Fibroblast of peridontal ligament (primary cell): ENCODE measurements around the gene RICTOR.
A peak's percentile ranks its signal among the peaks of the same experiment; 100 is the strongest.

ENCODE experiments used
- DNase-seq: peaks from one replicate; pipeline ENCODE4 v3.0.0-alpha.2; 2010; ENCODE audit errors: extremely low read depth

The RICTOR gene

GRCh38 chr5:39100301-39100850 lies 26.2 kb upstream of the RICTOR start:
- no peak for DNase-seq

DNA sequence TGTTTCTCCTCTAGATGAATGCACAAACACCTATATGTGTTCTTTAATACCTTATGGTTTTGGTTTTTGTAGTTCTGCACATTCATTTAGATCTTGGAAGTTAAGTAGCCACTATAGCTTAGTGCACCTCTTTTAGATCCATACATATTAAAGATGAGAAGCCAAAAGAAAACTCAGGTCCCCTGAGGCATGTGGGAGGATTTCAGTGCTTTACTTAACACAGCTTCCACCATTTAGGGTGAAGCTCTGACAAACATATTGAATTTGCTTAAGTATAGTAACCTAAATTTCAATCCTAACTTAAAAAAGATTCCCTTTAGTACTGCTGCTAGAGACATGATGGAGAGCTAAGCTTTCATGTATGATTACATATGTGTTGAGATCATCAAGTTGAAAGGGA lies 25.6 kb upstream of the RICTOR start:
- DNase-seq = no peak

DNA sequence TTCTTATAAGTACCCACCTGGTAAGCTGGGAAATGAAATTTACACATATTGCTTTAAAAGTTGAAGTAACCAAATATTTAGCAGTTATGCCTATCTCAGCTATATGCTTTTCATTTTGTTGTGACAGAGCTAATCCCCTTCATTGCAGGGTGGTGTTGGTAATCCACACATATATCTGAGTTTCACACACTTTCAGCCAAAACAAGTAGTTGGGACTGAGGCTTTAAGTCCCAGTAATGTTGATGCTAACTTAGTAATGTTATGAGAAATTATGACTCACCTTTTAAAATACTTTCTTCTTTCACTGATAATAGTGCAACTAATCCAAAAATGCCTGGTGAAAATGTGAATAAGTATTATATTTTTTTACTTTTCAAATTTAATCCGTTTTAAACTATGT lies 19.2 kb upstream of the RICTOR start:
- no peak for DNase-seq

GRCh38 chr5:39092581-39093351 lies 18.6 kb upstream of the RICTOR start:
- DNase-seq = no peak

DNA sequence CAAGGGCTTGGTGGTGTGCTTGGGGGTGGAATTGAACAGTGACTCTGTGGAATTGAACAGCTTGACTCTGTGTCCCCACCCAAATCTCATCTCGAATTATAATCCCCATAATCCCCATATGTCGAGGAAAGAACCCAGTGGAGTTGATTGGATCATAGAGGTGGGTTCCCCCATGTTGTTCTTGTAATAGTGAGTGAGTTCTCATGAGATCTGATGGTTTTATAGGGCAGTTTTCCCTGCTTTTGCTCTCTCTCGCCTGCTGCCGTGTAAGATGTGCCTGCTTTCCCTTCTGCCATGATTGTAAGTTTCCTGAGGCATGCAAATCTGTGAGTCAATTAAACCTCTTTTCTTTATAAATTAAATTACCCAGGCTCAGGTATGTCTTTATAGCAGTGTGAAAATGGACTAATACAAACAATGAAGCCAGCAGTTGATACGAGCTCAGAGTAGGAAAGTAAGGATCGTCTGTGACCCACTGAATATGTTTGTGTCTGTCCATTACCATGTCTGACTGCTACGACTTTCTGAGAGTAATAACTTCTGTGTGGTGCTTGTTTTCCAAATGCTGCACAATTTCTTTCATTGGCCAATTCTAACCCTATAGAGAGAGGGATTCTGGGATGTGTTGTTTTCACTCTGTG lies 17.9 kb upstream of the RICTOR start:
- DNase-seq = no peak

- DNase-seq = no peak
Observed at GRCh38 chr5:39083968-39084367, 9.8 kb upstream of the RICTOR start.

DNA sequence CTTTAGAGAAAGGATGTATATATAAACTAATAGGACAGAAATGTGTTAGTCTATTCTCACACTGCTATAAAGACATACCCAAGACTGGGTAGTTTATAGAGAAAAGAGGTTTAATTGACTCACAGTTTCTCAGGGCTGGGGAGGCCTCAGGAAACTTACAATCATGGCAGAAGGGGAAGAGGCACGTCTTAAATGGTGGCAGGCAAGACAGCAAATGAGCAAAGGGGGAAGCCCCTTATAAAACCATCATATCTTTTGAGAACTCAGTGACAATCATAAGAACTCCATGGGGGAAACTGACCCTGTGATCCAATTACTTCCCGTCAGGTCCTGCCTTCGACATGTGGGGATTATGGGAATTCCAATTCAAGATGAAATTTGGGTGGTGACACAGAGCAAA lies 8.8 kb upstream of the RICTOR start:
- DNase-seq = no peak

- DNase-seq = peak; percentile 77
Observed at GRCh38 chr5:39080597-39081204, 6.5 kb upstream of the RICTOR start.

DNA sequence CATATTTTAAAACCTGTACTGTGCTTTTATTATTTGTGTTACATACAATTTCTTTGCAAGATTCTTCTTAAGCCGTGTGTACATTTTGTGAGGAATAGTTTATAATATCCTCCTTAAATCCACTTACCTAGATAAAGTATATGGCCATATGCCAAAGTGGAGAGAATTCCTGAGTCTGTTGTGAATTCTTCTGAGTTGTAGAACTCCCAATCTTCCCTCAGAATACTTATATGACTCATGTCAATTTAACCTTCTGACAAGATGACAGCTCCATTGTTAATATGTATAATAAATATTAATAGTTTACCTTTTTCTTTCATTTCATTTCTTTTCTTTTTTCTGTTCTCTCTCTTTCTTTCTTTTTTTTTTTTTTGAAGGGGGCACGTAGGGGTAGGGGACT lies 6.0 kb upstream of the RICTOR start:
- no peak for DNase-seq

- no peak for DNase-seq
Observed at GRCh38 chr5:39079147-39079546, 4.9 kb upstream of the RICTOR start.

DNA sequence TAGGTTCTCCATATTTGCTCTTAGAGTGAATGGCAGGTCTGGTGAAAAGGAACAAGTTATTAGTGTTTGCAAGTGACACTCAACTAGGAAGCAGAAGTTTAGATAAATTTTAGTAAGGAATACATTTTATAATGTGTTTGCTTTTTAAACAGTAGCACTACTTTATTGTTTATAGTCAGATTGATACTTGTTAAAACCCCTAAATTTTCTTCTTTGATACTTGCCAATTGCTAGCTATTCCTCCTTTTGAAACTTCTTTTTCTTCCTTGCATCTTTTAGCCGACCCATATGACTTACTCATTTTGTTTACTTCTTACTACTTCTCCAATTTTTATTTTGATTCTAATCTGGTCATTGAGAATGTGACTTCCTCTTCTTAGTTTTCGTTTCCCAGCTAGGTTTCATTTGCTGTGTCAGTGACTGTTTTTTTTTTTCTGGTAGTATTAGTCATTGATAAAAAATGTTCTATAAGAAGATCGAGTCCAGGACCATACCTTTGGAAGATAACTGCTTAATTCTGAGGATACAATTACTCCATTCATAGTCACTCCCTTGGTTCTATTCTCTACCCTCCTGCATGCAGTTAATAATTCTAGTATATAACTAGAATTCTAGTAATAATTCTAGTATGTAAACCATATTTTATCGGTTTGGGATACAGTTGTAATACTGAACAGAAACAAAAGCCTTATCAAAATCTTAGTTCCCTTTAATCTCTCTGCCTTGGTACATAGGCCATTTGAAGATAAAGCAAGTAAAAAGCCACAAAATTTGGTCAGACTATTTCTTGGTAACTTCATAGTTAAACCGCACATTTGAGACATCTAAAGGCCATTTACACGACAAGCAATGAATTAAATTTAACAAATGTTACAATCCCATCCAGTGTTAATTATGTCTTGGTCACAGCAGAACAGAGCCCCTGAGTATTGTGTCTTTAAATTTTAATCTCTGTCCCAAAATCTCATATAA lies 2.8 kb upstream of the RICTOR start:
- peak; percentile 31 for DNase-seq

GRCh38 chr5:39076101-39076756 lies 2.0 kb upstream of the RICTOR start:
- no peak for DNase-seq

DNA sequence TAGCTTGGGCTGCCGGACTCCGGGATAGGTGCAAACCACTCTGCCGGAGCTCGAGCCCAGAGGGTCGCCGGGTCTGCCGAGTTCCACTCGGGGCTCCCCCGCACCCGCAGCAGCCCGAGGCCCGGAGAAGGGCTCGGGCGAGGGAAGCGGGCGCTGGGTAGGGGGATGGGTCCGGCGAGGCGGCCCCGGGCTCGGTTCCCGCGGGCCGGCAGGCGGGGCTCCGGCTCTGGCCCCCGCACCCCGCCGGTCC lies 507 bp downstream of the RICTOR start:
- no peak for DNase-seq

- peak; percentile 28 for DNase-seq
Observed at GRCh38 chr5:39072925-39073766, 1.1 kb downstream of the RICTOR start.

GRCh38 chr5:39068099-39068498 lies 6.1 kb downstream of the RICTOR start:
- no peak for DNase-seq

- no peak for DNase-seq
Observed at GRCh38 chr5:39064450-39064849, 9.7 kb downstream of the RICTOR start.

DNA sequence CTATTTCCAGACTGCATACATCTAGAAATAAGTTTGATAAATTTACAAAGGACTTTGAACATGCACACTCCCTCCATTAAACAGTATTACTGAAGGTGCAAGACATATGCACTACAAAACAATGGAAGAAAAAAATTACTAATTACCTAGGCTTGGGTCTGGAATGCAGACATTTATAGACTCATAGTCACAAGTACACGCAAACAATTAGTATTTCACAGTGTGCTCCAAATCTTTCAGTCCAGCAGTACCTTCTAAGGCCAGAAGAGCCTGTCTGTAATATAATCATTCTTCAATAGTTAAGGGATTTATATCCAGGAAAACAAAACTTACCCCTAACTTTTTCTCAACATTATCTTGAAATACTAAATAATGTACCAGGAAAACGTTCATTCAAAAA lies 11.2 kb downstream of the RICTOR start:
- DNase-seq = no peak

DNA sequence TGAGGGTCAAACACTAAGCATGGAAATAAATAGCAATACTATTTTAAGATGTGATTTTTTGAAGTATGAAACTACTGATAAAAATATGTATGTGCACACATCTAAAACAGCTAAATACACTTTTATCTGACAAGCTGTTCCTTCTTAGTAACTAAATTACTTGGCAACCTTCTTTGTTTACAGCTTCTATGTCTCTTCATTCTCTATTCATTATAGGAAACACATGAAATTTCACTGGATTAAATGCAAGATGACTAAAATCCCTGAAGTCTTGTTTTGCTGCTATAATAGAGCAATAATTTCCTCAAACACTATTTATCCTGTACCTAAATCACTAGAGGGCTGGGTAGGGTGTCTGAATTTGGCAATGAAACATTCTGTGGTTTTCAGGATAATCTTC lies 11.7 kb downstream of the RICTOR start:
- DNase-seq = peak; percentile 54

- no peak for DNase-seq
Observed at GRCh38 chr5:39062104-39062503, 12.1 kb downstream of the RICTOR start.

- no peak for DNase-seq
Observed at GRCh38 chr5:39059064-39059463, 15.1 kb downstream of the RICTOR start.
